Transverse colon (tissue), 4 donors: ENCODE measurements around the gene CLMN. TPM values are rescaled to one million over a fixed set of nuclear protein-coding genes. Genes with fewer than 3 reads are reported as not detected.

Experiments
- DNase-seq: peaks from one replicate; pipeline ENCODE4 v3.0.0-alpha.2; 2019
- H3K27ac ChIP-seq, 4 donors: fragments of 200-600 bp; sonication (generic); 2 replicates each; pipeline ENCODE4 v1.5.1; 2016 to 2018; ENCODE audit warnings: inconsistent platforms in 4 of 4
- H3K27me3 ChIP-seq: fragments of 200-600 bp; sonication (generic); 2 replicates; pipeline ENCODE4 v1.5.1; 2017; ENCODE audit warnings: inconsistent platforms
- H3K36me3 ChIP-seq, 4 donors: fragments of 200-600 bp; sonication (generic); 2 replicates each; pipeline ENCODE4 v1.5.1; 2017 to 2019; ENCODE audit warnings: inconsistent platforms in 4 of 4
- H3K4me1 ChIP-seq, 4 donors: fragments of 200-600 bp; sonication (generic); 2 replicates each; pipeline ENCODE4 v1.5.1; 2017 to 2020; ENCODE audit warnings: inconsistent platforms in 4 of 4
- H3K4me3 ChIP-seq, 4 donors: fragments of 200-600 bp; sonication (generic); 1 replicate in 1 of 4; 2 replicates in 3 of 4; pipeline versions ENCODE4 v1.5.1 to v1.6.1; 2017 to 2019; ENCODE audit warnings: inconsistent platforms in 4 of 4
- H3K9me3 ChIP-seq, 2 donors: fragments of 200-600 bp; sonication (generic); 2 replicates each; pipeline ENCODE4 v1.5.1; 2017 to 2019; ENCODE audit warnings: inconsistent platforms in 2 of 2
- CTCF ChIP-seq, 5 experiments: fragments of 200-600 bp in 3 of 5; fragments of 450-650 bp in 2 of 5; sonication (generic) in 3 of 5; IDR thresholded peaks; 1 replicate in 2 of 5; 2 replicates in 3 of 5; pipeline ENCODE4 v1.5.1; 2016 to 2017; ENCODE audit warnings: antibody characterized with exemption in 5 of 5, inconsistent platforms in 3 of 5, mild to moderate bottlenecking in 2 of 5, moderate library complexity in 1 of 5
- EP300 ChIP-seq: sonication (generic); formaldehyde crosslinking; IDR thresholded peaks from one replicate; pipeline ENCODE4 v1.6.1; 2017; ENCODE audit warnings: antibody characterized with exemption, low read depth
- POLR2A ChIP-seq: fragments of 450-650 bp; IDR thresholded peaks from one replicate; pipeline ENCODE4 v1.6.1; 2016; ENCODE audit warnings: antibody characterized with exemption, mild to moderate bottlenecking, moderate library complexity
- POLR2AphosphoS5 ChIP-seq, 3 donors: sonication (generic); formaldehyde crosslinking; IDR thresholded peaks; one replicate each; pipeline ENCODE4 v1.6.1; 2016; ENCODE audit warnings: antibody characterized with exemption in 3 of 3
- WGBS, 2 donors: methylation state at CpG; one replicate each; pipeline ENCODE4 v1.1.5; 2018; ENCODE audit warnings: low coverage in 1 of 2; 5-methylcytosine and 5-hydroxymethylcytosine counted together
- in situ Hi-C, 4 donors: fragments of 200-750 bp; cut with MboI; loops; one replicate each; pipeline versions ENCODE4 v1.15.0 to v1.15.1; 2017; ENCODE audit warnings: low sequenced_read_pairs in 3 of 4, low pct_ligation_motif_present in 1 of 4, low pct_unique_long_range_greater_than_20kb in 1 of 4
- intact Hi-C: fragments of 100-400 bp; cut with DNase I; formaldehyde crosslinking; loops from one replicate; pipeline ENCODE4 v1.15.1; 2023; ENCODE audit warnings: low total_unique reads
- total RNA-seq, 4 donors: library from RNA; depleted of rRNA; stranded (reverse); fragments of >200 nt; gene quantifications; one replicate each; pipeline ENCODE4 v1.1.0, GENCODE V29; 2016

CLMN gene
- total RNA-seq, 4 donors from 2014 or later, result 71.1 to 118 (median 90.1) TPM

DNA sequence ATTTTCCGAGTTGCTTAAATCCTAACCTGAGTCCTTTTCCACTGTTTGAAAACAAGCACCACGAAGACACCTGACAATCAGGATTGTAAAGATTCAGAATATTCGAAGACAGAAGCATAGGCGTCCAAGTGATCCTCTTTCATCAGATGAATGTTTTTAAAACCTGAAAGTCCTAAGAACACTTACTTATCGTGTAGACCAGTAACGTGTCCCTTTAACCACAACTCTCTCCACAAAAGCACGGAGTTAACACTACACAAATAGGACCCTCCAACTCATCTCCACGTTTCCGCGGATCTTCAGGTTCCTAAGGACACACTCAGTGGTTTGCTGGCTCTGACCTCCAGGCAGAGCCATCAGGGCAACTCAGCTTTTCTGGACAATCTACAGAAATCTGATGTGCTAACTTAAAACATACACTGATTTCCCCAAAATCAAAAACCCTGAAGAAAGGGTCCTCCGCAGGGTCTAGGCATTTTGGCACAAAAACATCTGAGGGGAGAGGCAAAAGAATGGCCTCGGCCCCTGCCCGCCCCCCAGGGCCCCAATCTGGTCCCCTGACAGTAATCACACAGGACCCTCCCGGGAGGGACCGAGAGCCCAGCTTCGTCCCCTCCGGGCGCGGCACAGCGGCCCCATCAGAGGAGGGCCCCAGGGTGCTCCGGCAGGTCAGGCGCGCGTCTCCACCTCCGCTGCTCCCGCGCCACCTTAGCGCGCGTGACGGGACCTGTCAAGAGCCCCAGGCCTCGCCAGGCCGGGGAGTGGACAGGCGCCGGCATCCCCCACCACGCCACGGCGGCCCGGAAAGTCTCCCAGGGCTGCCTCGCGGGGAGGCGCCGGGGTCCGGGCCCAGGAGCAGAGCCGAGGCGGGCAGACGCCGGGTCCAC is 163.3 kb downstream of the CLMN start:
- in situ Hi-C loops, result no loop called here

GRCh38 chr14:95155045-95155444 is 164.7 kb downstream of the CLMN start:
- intact Hi-C loops, result no loop called here
- in situ Hi-C loops, result no loop called here
- H3K9me3 ChIP-seq, result no peaks in the 10 kb centered on the region
- 88 to 89% methylated on average over 9 to 12 of the region's 12 CpGs for WGBS, 2 donors
- TF ChIP-seq POLR2A (no peak), POLR2AphosphoS5 (IDR thresholded peaks at IDR 0.05) (no peak), CTCF (IDR thresholded peaks at IDR 0.05) (no peak), EP300 (no peak)
- peak overlapping the region in 3 of 4 donors; percentile 93 to 96 (median 96) for H3K27ac ChIP-seq
- peak overlapping the region in 1 of 4 donors; percentile 96 for H3K4me3 ChIP-seq
- DNase-seq, result no peak
- H3K4me1 ChIP-seq, result peaks cover 19 to 60% (median 41%) of the 10 kb centered on the region in 4 donors
- no peaks in the 10 kb centered on the region for H3K27me3 ChIP-seq
- H3K36me3 ChIP-seq, result no peaks in the 10 kb centered on the region

More for the DNA sequence above, 163.3 kb downstream of the CLMN start:
- no peaks in the 10 kb centered on the region for H3K27me3 ChIP-seq
- H3K9me3 ChIP-seq, result no peaks in the 10 kb centered on the region
- H3K4me1 ChIP-seq, result peaks cover 19 to 48% (median 38%) of the 10 kb centered on the region in 4 donors
- WGBS, 2 donors, result 1 to 8% methylated on average over 5 to 38 of the region's 48 CpGs
- no peak for TF ChIP-seq POLR2A
- peak in 1 of 3 donors; percentile 6 for TF ChIP-seq POLR2AphosphoS5 (IDR thresholded peaks at IDR 0.05)
- H3K4me3 ChIP-seq, result peak overlapping the region; percentile 53 to 96 (median 68)
- peak; percentile 36 for DNase-seq
- H3K36me3 ChIP-seq, result no peaks in the 10 kb centered on the region
- H3K27ac ChIP-seq, result peak overlapping the region; percentile 93 to 96 (median 96)
- intact Hi-C loops, result no loop called here

- Histone ChIP-seq H3K4me3 (no peak overlapping the region), H3K9me3 (no peaks in the 10 kb centered on the region), H3K27ac (peak overlapping the region in 3 of 4 donors; percentile 3 to 22 (median 14)), H3K4me1 (peaks cover 19 to 70% (median 46%) of the 10 kb centered on the region in 4 donors), H3K27me3 (no peaks in the 10 kb centered on the region), H3K36me3 (no peaks in the 10 kb centered on the region)
- in situ Hi-C loops (no loop called here), intact Hi-C loops (no loop called here)
- DNase-seq, result no peak
- 36 to 42% methylated on average over 4 of the region's 4 CpGs for WGBS, 2 donors
- TF ChIP-seq POLR2A (no peak), CTCF (IDR thresholded peaks at IDR 0.05) (no peak), EP300 (no peak), POLR2AphosphoS5 (IDR thresholded peaks at IDR 0.05) (no peak)
Measured at GRCh38 chr14:95153866-95154265, 165.8 kb downstream of the CLMN start.

DNA sequence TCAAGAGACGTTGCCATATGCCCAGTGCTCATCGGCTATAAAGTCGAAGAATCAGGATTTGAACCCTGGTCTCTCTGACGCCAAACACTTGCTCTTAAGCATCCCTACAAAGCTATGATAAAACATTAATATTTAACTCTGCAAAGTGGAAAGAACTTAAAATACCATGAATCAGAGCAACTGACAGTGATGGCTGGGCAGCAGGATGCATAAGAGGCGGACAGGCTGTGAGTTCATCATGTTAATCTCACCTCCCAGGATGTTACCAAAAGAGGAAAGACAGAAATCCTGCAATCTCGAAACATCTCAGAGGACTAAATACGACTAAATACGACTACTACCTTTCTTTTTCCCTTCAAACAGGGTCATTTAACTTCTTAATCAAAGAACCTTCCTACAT is 168.1 kb downstream of the CLMN start:
- no peaks in the 10 kb centered on the region for H3K36me3 ChIP-seq
- H3K27me3 ChIP-seq, result no peaks in the 10 kb centered on the region
- H3K4me3 ChIP-seq, result no peak overlapping the region
- peaks cover 16 to 79% (median 47%) of the 10 kb centered on the region in 4 donors for H3K4me1 ChIP-seq
- 82 to 91% methylated on average over 8 of the region's 8 CpGs for whole genome bisulfite sequencing, 2 donors
- in situ Hi-C loops (no loop called here), intact Hi-C loops (no loop called here)
- H3K27ac ChIP-seq, result no peak overlapping the region
- DNase-seq, result no peak
- H3K9me3 ChIP-seq, result no peaks in the 10 kb centered on the region
- TF ChIP-seq POLR2AphosphoS5 (IDR thresholded peaks at IDR 0.05) (no peak), EP300 (no peak), CTCF (IDR thresholded peaks at IDR 0.05) (no peak), POLR2A (no peak)
